ENCODE measurements around the gene CCL21. TPM values are rescaled to one million over a fixed set of nuclear protein-coding genes. Genes with fewer than 3 reads are reported as not detected.

CCL21 gene
- polyA plus RNA-seq, 1 experiment = not detected

GRCh38 chr9:34669809-34670562, 40.0 kb downstream of the CCL21 start:
- CTCF ChIA-PET = interaction anchor here (0.8 to 2.3 kb wide), 5 partner anchors 29 to 230 kb away, joined by 3 to 8 read pairs (median 3); no protein-coding TSS in a partner anchor
- DNase-seq (ENCODE audit: low read depth) = no peak
- POLR2A ChIA-PET = no interaction called here
- TF ChIP-seq, protein P1, sequence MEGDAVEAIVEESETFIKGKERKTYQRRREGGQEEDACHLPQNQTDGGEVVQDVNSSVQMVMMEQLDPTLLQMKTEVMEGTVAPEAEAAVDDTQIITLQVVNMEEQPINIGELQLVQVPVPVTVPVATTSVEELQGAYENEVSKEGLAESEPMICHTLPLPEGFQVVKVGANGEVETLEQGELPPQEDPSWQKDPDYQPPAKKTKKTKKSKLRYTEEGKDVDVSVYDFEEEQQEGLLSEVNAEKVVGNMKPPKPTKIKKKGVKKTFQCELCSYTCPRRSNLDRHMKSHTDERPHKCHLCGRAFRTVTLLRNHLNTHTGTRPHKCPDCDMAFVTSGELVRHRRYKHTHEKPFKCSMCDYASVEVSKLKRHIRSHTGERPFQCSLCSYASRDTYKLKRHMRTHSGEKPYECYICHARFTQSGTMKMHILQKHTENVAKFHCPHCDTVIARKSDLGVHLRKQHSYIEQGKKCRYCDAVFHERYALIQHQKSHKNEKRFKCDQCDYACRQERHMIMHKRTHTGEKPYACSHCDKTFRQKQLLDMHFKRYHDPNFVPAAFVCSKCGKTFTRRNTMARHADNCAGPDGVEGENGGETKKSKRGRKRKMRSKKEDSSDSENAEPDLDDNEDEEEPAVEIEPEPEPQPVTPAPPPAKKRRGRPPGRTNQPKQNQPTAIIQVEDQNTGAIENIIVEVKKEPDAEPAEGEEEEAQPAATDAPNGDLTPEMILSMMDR (IDR thresholded peaks at IDR 0.05; ENCODE audit: insufficient read depth, low read depth, low read length) = no peak
- H3K36me3 ChIP-seq (ENCODE audit: control insufficient read depth, insufficient read depth, low read length) = peaks cover 4% of the 10 kb centered on the region; the same call in 1 of the 2 replicates
- H3K27me3 ChIP-seq (ENCODE audit: control insufficient read depth, insufficient read depth, low read length) = no peaks in the 10 kb centered on the region
- H3K4me3 ChIP-seq (ENCODE audit: low read depth, low read length) = no peak overlapping the region

- peak; percentile 58 for DNase-seq (ENCODE audit: low read depth)
- CTCF ChIA-PET = interaction anchor here (1.0 to 3.0 kb wide), 14 partner anchors 8 to 946 kb away, joined by 3 to 42 read pairs (median 5); partner anchors contain the start of genes GALT, IL11RA and SIGMAR1
- POLR2A ChIA-PET = interaction anchor here (0.6 to 1.2 kb wide), 3 partner anchors 12 to 586 kb away, joined by 3 to 6 read pairs (median 4); partner anchors contain the start of gene SIGMAR1
- H3K4me3 ChIP-seq (ENCODE audit: low read depth, low read length) = peak overlapping the region; percentile 93
- TF ChIP-seq, protein P1 (IDR thresholded peaks at IDR 0.05; ENCODE audit: insufficient read depth, low read depth, low read length) = no peak
- peaks cover 4% of the 10 kb centered on the region; the same call in 1 of the 2 replicates for H3K36me3 ChIP-seq (ENCODE audit: control insufficient read depth, insufficient read depth, low read length)
- no peaks in the 10 kb centered on the region for H3K27me3 ChIP-seq (ENCODE audit: control insufficient read depth, insufficient read depth, low read length)
Measured at GRCh38 chr9:34665381-34666250, 44.3 kb downstream of the CCL21 start.

DNA sequence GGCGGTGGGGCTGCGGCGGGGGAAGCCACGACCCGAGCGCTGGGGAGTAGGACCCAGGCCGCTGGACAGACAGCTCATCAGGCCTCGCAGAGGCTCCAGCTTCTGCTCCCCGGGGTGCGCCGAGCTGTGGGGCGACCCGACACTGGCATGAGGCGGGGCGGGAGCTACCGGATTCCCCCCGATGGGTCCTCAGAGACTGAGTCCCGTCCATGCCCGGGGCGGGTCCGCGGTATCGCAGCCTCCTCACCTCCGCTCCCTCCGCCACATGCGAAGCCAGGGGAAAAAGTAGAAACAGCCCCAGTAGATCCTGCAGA, 44.9 kb downstream of the CCL21 start:
- ChIA-PET POLR2A (interaction anchor here (0.6 to 1.2 kb wide), 3 partner anchors 11 to 587 kb away, joined by 3 to 6 read pairs (median 4); partner anchors contain the start of gene SIGMAR1), CTCF (interaction anchor here (0.7 to 3.0 kb wide), 15 partner anchors 9 to 947 kb away, joined by 3 to 42 read pairs (median 5); partner anchors contain the start of genes GALT, IL11RA and SIGMAR1)
- H3K4me3 ChIP-seq (ENCODE audit: low read depth, low read length) = peak overlapping the region; percentile 93
- DNase-seq (ENCODE audit: low read depth) = no peak
- TF ChIP-seq, protein P1 (IDR thresholded peaks at IDR 0.05; ENCODE audit: insufficient read depth, low read depth, low read length) = peak; percentile 10; the same call in 1 of the 2 replicates
- peaks cover 4% of the 10 kb centered on the region; the same call in 1 of the 2 replicates for H3K36me3 ChIP-seq (ENCODE audit: control insufficient read depth, insufficient read depth, low read length)
- H3K27me3 ChIP-seq (ENCODE audit: control insufficient read depth, insufficient read depth, low read length) = no peaks in the 10 kb centered on the region

DNA sequence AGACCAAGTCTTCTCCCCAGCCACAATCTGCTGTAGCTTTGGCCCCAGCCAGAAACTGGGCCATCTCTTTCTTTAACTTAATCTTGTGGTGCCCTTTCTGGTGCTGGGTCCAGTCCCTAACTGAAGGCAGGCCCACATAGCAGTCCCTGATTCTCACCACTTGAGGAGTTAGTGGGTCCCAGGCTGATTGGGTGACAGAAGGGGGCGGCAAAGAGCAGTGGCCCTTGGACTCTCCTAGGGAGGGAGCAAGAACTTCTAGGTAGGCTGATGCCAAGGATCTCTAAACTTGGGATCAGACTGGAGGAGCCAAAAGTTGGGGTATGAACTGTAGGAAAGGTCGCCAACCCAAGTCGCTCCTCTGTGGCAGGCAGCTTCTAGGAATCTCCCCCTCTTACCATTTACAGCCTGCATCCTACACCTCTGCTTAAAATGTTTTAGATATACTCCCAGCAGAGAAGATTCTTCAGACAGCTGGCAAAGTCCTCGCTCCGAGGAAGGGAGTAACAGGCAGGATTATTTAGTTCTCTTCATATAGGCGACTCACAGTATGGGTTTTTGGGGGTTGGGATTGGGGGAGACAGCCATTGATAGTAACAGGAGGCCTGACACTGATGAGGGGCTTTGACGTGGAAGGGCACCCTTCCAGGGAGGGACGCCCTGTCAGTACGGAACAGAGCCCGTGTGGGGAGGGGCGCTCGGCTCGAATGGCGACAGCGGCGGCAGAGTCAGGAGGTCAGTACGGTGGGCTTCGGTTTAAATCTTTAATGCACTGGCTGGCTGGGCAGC, 45.5 kb downstream of the CCL21 start:
- H3K36me3 ChIP-seq (ENCODE audit: control insufficient read depth, insufficient read depth, low read length) = peaks cover 8% of the 10 kb centered on the region
- POLR2A ChIA-PET = interaction anchor here (1.2 kb wide), 1 partner anchor 11 kb away, joined by 6 read pairs; no protein-coding TSS in a partner anchor
- no peaks in the 10 kb centered on the region for H3K27me3 ChIP-seq (ENCODE audit: control insufficient read depth, insufficient read depth, low read length)
- no peak for DNase-seq (ENCODE audit: low read depth)
- TF ChIP-seq, protein P1 (IDR thresholded peaks at IDR 0.05; ENCODE audit: insufficient read depth, low read depth, low read length) = peak; percentile 100
- H3K4me3 ChIP-seq (ENCODE audit: low read depth, low read length) = peak overlapping the region; percentile 93
- CTCF ChIA-PET = interaction anchor here (0.7 to 3.0 kb wide), 20 partner anchors 10 to 947 kb away, joined by 3 to 42 read pairs (median 5); partner anchors contain the start of genes GALT, IL11RA and SIGMAR1

Measured in BJ (cell line).